OCI-LY3 (cell line): ENCODE measurements around the gene ZFAND6.
"Not testable (repeated sequence)": the region's sequence is repeated elsewhere in the genome, so short reads cannot be mapped to it uniquely, and the experiment has no call there.

Experiments
- H2AFZ ChIP-seq: fragments of 200-600, 300-600 bp; shearing (Covaris generic); 2 replicates; pipeline ENCODE4 v1.6.0; 2014; ENCODE audit warnings: antibody characterized with exemption, low read depth, low read length
- H3K27ac ChIP-seq: fragments of 200-600, 300-600 bp; sonication (generic); 2 replicates; pipeline ENCODE4 v1.5.1; 2014; ENCODE audit warnings: mild to moderate bottlenecking, low read length, moderate library complexity, mixed read lengths
- H3K27me3 ChIP-seq: fragments of 200-600, 300-600 bp; sonication (generic); 2 replicates; pipeline ENCODE4 v1.6.1; 2014; ENCODE audit warnings: low read depth, low read length, mixed read lengths
- H3K36me3 ChIP-seq: fragments of 200-600, 300-600 bp; sonication (generic); replicated peaks from 2 replicates; pipeline ENCODE3; 2014; ENCODE audit warnings: low read depth, low read length, mixed read lengths
- H3K4me1 ChIP-seq: fragments of 300-600, 200-600 bp; sonication (generic); 2 replicates; pipeline ENCODE4 v1.6.1; 2014; ENCODE audit warnings: low read length, mixed read lengths
- H3K4me2 ChIP-seq: fragments of 200-600, 300-600 bp; sonication (generic); 2 replicates; pipeline ENCODE4 v1.6.1; 2014; ENCODE audit warnings: low read length, mixed read lengths
- H3K4me3 ChIP-seq: fragments of 300-600, 200-600 bp; sonication (generic); 2 replicates; pipeline ENCODE4 v1.5.1; 2014; ENCODE audit warnings: antibody characterized with exemption, mild to moderate bottlenecking, low read length, moderate library complexity
- H3K79me2 ChIP-seq: fragments of 300-600, 200-600 bp; shearing (Covaris generic); 2 replicates; pipeline ENCODE4 v1.6.1; 2014; ENCODE audit warnings: mild to moderate bottlenecking, low read length, mixed read lengths
- H3K9ac ChIP-seq: fragments of 300-600, 200-600 bp; shearing (Covaris generic); 2 replicates; pipeline ENCODE4 v1.6.0; 2014; ENCODE audit warnings: mild to moderate bottlenecking, low read length, moderate library complexity
- H3K9me3 ChIP-seq: fragments of 200-600, 300-600 bp; shearing (Covaris generic); 2 replicates; pipeline ENCODE4 v1.6.1; 2014; ENCODE audit warnings: low read length, mixed read lengths; ENCODE audit not compliant: insufficient read depth
- H4K20me1 ChIP-seq: fragments of 200-600, 300-600 bp; sonication (generic); 2 replicates; pipeline ENCODE4 v1.6.1; 2016; ENCODE audit warnings: low read length, mixed read lengths; ENCODE audit not compliant: insufficient read depth
- EZH2phosphoT487 ChIP-seq: fragments of 200-600 bp; shearing (Covaris generic); IDR thresholded peaks from 2 replicates; pipeline ENCODE4 v1.6.1; 2018; ENCODE audit warnings: antibody characterized with exemption, mixed run types, low read depth
- TF ChIP-seq, protein P1 (sequence below): fragments of 200-600, 300-600 bp; sonication (generic); IDR thresholded peaks from 2 replicates; pipeline ENCODE4 v1.5.1; 2014; ENCODE audit warnings: antibody characterized with exemption, low read length, low read depth

The ZFAND6 gene

DNA sequence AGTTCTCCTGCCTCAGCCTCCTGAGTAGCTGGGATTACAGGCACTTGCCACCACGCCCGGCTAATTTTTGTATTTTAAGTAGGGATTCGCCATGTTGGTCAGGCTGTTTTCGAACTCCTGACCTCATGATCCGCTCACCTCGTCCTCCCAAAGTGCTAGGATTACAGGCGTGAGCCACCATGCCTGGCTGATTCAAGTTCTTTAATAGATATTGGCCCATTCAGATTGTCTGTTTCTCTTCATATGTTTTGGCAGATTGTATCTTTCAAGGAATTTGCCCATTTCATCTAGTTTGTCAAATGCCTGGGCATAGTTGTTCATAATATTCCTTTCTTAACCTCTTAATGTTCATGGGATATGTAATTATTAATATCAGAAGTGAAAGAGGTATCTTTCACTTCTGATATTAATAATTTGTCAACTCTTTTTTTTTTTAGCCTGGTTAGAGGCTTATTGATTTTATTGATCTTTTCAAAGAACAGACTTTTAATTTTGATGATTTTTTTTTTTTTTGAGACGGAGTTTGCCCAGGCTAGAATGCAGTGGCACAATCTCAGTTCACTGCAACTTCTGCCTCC lies 40.2 kb upstream of the ZFAND6 start:
- no peaks in the 10 kb centered on the region for H4K20me1 ChIP-seq
- H3K9me3 ChIP-seq, result no peaks in the 10 kb centered on the region
- peak overlapping the region; percentile 56 for H3K4me3 ChIP-seq
- peak overlapping the region; percentile 54; the same call in 1 of the 2 replicates for H3K9ac ChIP-seq
- H3K4me2 ChIP-seq, result peak overlapping the region; percentile 73
- H2AFZ ChIP-seq, result no peak overlapping the region
- peaks cover 3% of the 10 kb centered on the region for H3K36me3 ChIP-seq
- peak overlapping the region; percentile 87 for H3K27ac ChIP-seq
- peaks cover 45% of the 10 kb centered on the region for H3K4me1 ChIP-seq
- TF ChIP-seq, protein P1, sequence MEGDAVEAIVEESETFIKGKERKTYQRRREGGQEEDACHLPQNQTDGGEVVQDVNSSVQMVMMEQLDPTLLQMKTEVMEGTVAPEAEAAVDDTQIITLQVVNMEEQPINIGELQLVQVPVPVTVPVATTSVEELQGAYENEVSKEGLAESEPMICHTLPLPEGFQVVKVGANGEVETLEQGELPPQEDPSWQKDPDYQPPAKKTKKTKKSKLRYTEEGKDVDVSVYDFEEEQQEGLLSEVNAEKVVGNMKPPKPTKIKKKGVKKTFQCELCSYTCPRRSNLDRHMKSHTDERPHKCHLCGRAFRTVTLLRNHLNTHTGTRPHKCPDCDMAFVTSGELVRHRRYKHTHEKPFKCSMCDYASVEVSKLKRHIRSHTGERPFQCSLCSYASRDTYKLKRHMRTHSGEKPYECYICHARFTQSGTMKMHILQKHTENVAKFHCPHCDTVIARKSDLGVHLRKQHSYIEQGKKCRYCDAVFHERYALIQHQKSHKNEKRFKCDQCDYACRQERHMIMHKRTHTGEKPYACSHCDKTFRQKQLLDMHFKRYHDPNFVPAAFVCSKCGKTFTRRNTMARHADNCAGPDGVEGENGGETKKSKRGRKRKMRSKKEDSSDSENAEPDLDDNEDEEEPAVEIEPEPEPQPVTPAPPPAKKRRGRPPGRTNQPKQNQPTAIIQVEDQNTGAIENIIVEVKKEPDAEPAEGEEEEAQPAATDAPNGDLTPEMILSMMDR, result no peak
- no peak for TF ChIP-seq EZH2phosphoT487
- H3K27me3 ChIP-seq, result 0 out of 2 replicates have a peak, but pooled peaks cover 3% of the 10 kb centered on the region
- H3K79me2 ChIP-seq, result no peaks in the 10 kb centered on the region; the same call in 1 of the 2 replicates

DNA sequence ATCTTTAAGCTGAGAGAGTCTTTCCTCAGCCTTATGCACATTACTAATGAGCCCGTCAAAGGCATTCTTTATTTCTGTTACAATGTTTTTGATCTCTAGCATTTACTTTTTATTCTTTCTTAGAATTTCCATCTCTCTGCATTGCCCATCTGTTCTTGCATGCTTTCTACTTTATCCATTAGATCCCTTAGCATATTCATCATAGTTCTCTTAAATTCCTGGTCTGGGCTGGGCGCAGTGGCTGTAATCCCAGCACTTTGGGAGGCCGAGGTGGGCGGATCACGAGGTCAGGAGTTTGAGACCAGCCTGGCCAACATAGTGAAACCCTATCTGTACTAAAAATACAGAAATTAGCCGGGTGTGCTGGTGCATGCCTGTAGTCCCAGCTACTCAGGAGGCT lies 39.3 kb upstream of the ZFAND6 start:
- not testable (repeated sequence) for H3K27me3 ChIP-seq, H3K9me3 ChIP-seq, H3K27ac ChIP-seq, H3K79me2 ChIP-seq, H4K20me1 ChIP-seq, H3K9ac ChIP-seq, H2AFZ ChIP-seq, H3K36me3 ChIP-seq, H3K4me3 ChIP-seq
- peak overlapping the region; percentile 73 for H3K4me2 ChIP-seq
- H3K4me1 ChIP-seq, result peaks cover 45% of the 10 kb centered on the region

DNA sequence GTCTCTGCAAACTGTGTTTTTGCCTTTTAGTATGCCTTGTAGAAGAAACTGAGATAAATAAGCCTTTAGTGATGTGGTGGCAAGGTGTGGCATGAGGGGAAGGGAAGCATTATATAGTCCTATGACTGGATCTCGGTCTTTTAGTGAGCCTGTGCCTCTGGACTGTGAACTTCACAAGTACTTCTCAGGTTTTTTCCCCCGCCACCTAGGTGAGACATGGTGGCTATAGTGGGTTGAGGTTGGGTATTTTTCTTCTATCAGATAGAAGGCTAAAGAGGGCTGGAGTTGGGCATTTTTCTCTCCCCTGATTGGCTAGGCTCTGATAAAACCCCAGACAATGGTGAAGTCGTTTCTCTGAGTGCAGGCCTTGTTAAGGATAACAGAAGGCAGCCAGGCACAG lies 38.7 kb upstream of the ZFAND6 start:
- Histone ChIP-seq H4K20me1 (no peaks in the 10 kb centered on the region), H3K9ac (no peak overlapping the region), H3K4me3 (no peak overlapping the region), H3K9me3 (no peaks in the 10 kb centered on the region), H2AFZ (no peak overlapping the region), H3K27ac (no peak overlapping the region), H3K79me2 (no peaks in the 10 kb centered on the region; the same call in 1 of the 2 replicates), H3K36me3 (peaks cover 3% of the 10 kb centered on the region), H3K27me3 (0 out of 2 replicates have a peak, but pooled peaks cover 3% of the 10 kb centered on the region), H3K4me2 (no peak overlapping the region), H3K4me1 (peaks cover 45% of the 10 kb centered on the region)
- no peak for TF ChIP-seq EZH2phosphoT487

DNA sequence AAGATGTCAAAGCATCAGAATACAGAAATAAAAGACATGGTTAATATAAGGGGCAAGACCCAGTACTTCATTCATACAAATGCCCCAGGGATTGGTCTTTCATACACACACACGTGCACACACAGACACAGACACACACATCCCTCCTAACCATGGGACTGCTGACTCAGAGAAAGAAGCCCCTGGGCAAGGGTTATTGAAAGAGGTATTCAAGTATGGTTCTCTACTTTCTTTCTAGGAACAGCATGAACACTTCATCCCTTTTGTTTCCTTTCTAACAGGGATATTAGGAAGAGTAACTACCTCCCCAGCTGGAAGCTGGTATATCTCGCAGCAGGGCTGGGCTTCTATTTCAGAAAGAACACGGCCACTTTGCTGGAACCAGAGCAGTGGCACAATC lies 33.2 kb upstream of the ZFAND6 start:
- H3K36me3 ChIP-seq, result peaks cover 3% of the 10 kb centered on the region
- H3K4me3 ChIP-seq, result no peak overlapping the region
- H3K4me2 ChIP-seq, result no peak overlapping the region
- H3K9me3 ChIP-seq, result no peaks in the 10 kb centered on the region
- H4K20me1 ChIP-seq, result no peaks in the 10 kb centered on the region
- no peak overlapping the region for H3K9ac ChIP-seq
- H3K27ac ChIP-seq, result no peak overlapping the region
- H3K4me1 ChIP-seq, result peaks cover 7% of the 10 kb centered on the region
- H3K27me3 ChIP-seq, result 0 out of 2 replicates have a peak, but pooled peaks cover 3% of the 10 kb centered on the region
- H2AFZ ChIP-seq, result no peak overlapping the region
- no peaks in the 10 kb centered on the region for H3K79me2 ChIP-seq
- TF ChIP-seq, protein P1, result no peak
- TF ChIP-seq EZH2phosphoT487, result no peak

DNA sequence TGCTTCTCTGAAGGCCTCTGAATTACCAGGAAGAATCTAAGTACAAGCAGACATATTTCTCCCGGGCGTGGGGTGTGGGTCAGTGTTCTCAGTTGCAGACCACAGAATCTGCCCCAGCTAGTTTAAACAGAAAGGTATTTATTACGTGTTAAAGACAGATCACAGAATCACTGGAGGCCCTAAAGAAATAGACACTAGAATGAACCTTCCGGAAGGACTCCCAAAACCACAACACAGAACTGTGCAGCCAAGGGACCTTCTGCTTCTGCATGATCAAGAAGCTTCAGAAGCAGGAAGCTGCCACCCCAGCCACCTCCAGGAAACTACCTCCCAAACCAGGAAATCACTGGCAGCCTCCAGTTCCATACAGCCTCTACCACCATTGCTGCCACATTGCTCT lies 32.7 kb upstream of the ZFAND6 start:
- Histone ChIP-seq H3K36me3 (peaks cover 3% of the 10 kb centered on the region), H3K9ac (no peak overlapping the region), H3K4me3 (no peak overlapping the region), H4K20me1 (no peaks in the 10 kb centered on the region), H3K9me3 (no peaks in the 10 kb centered on the region), H2AFZ (no peak overlapping the region), H3K79me2 (no peaks in the 10 kb centered on the region), H3K4me1 (peaks cover 7% of the 10 kb centered on the region), H3K4me2 (no peak overlapping the region), H3K27ac (no peak overlapping the region), H3K27me3 (0 out of 2 replicates have a peak, but pooled peaks cover 3% of the 10 kb centered on the region)
- no peak for TF ChIP-seq EZH2phosphoT487
- TF ChIP-seq, protein P1, result no peak
